HG03442 (cell line): ENCODE measurements around the gene STH.
"Not testable (repeated sequence)": the region's sequence is repeated elsewhere in the genome, so short reads cannot be mapped to it uniquely, and the experiment has no call there.

Experiments used
- ATAC-seq: cut with Tn5 transposase; IDR thresholded peaks from one replicate; pipeline ENCODE4 v1.9.1; 2021; ENCODE audit warnings: mild to moderate bottlenecking, moderate library complexity; ENCODE audit not compliant: unreplicated experiment

The STH gene

GRCh38 chr17:45998987-45999899, at the start of gene STH:
Gene STH (plus strand): TSS chr17:45999250. CDS start chr17:45999280, 30 bp downstream.
- no peak for ATAC-seq

GRCh38 chr17:45949755-45950320, 49.2 kb upstream of the STH start:
- no peak for ATAC-seq

GRCh38 chr17:45950888-45951287, 48.2 kb upstream of the STH start:
- ATAC-seq: no peak

GRCh38 chr17:45951403-45951802, 47.6 kb upstream of the STH start:
- no peak for ATAC-seq

GRCh38 chr17:45951941-45952340, 47.1 kb upstream of the STH start:
- ATAC-seq: no peak

GRCh38 chr17:45952814-45953320, 46.2 kb upstream of the STH start:
- no peak for ATAC-seq

GRCh38 chr17:45953561-45953960, 45.5 kb upstream of the STH start:
- ATAC-seq: no peak

GRCh38 chr17:45954914-45955313, 44.1 kb upstream of the STH start:
- ATAC-seq: no peak

- ATAC-seq: no peak
Observed at GRCh38 chr17:45955326-45955725, 43.7 kb upstream of the STH start.

- ATAC-seq: no peak
Observed at GRCh38 chr17:45956090-45956489, 43.0 kb upstream of the STH start.

GRCh38 chr17:45956746-45957145, 42.3 kb upstream of the STH start:
- ATAC-seq: not testable (repeated sequence)

GRCh38 chr17:45958307-45958706, 40.7 kb upstream of the STH start:
- no peak for ATAC-seq

GRCh38 chr17:45958994-45959665, 39.9 kb upstream of the STH start:
- no peak for ATAC-seq

GRCh38 chr17:45960311-45960710, 38.7 kb upstream of the STH start:
- no peak for ATAC-seq

- no peak for ATAC-seq
Observed at GRCh38 chr17:45961206-45961605, 37.8 kb upstream of the STH start.

GRCh38 chr17:45962221-45962972, 36.7 kb upstream of the STH start:
- ATAC-seq: no peak

GRCh38 chr17:45963283-45963682, 35.8 kb upstream of the STH start:
- no peak for ATAC-seq

- no peak for ATAC-seq
Observed at GRCh38 chr17:45963889-45964288, 35.2 kb upstream of the STH start.

- ATAC-seq: no peak
Observed at GRCh38 chr17:45964634-45965033, 34.4 kb upstream of the STH start.

GRCh38 chr17:45965812-45966211, 33.2 kb upstream of the STH start:
- no peak for ATAC-seq
